Karpas-422 (cell line): ENCODE results near the gene MBTPS1. TPM values are rescaled to one million over a fixed set of nuclear protein-coding genes. Genes with fewer than 3 reads are reported as not detected.

Experiments used
- DNase-seq: peaks from one replicate; pipeline ENCODE4 v3.0.0-alpha.2; 2015
- H2AFZ ChIP-seq: fragments of 200-600 bp; sonication (generic); 2 replicates; pipeline ENCODE4 v1.6.1; 2014; ENCODE audit warnings: antibody characterized with exemption, low read length, mixed read lengths
- H3K27ac ChIP-seq: fragments of 200-600 bp; sonication (generic); 2 replicates; pipeline ENCODE4 v1.5.1; 2014; ENCODE audit warnings: mild to moderate bottlenecking, low read length, moderate library complexity
- H3K27me3 ChIP-seq: fragments of 200-600 bp; sonication (generic); 2 replicates; pipeline ENCODE4 v1.6.1; 2014; ENCODE audit warnings: low read length, mixed read lengths
- H3K36me3 ChIP-seq: fragments of 200-600 bp; sonication (generic); 2 replicates; pipeline ENCODE4 v1.6.1; 2014; ENCODE audit warnings: low read length, mixed read lengths; ENCODE audit not compliant: insufficient read depth
- H3K4me1 ChIP-seq: fragments of 200-600 bp; sonication (generic); 2 replicates; pipeline ENCODE4 v1.6.1; 2014; ENCODE audit warnings: mild to moderate bottlenecking, low read length, mixed read lengths
- H3K4me2 ChIP-seq: fragments of 200-600 bp; sonication (generic); 2 replicates; pipeline ENCODE4 v1.6.1; 2014; ENCODE audit warnings: low read length, low read depth, mild to moderate bottlenecking; ENCODE audit not compliant: poor library complexity, severe bottlenecking
- H3K4me3 ChIP-seq: fragments of 200-600 bp; sonication (generic); 2 replicates; pipeline ENCODE4 v1.5.1; 2014; ENCODE audit warnings: mild to moderate bottlenecking, antibody characterized with exemption, low read length, mixed read lengths
- H3K79me2 ChIP-seq: fragments of 200-600 bp; sonication (generic); 2 replicates; pipeline ENCODE4 v1.6.1; 2014; ENCODE audit warnings: mild to moderate bottlenecking, low read length, mixed read lengths
- H3K9ac ChIP-seq: fragments of 200-600 bp; sonication (generic); 2 replicates; pipeline ENCODE4 v1.6.0; 2014; ENCODE audit warnings: low read length
- H3K9me2 ChIP-seq: fragments of 200-600 bp; sonication (generic), shearing (Covaris generic); replicated peaks from 2 replicates; pipeline ENCODE4 v1.6.0; 2014; ENCODE audit warnings: mild to moderate bottlenecking, low read length, moderate library complexity; ENCODE audit not compliant: insufficient read depth
- H3K9me3 ChIP-seq: fragments of 300-700, 200-600 bp; sonication (generic); 2 replicates; pipeline ENCODE4 v1.6.1; 2014; ENCODE audit warnings: low read length, mixed read lengths
- H4K20me1 ChIP-seq: fragments of 200-600 bp; sonication (generic); 2 replicates; pipeline ENCODE4 v1.6.1; 2014; ENCODE audit warnings: mild to moderate bottlenecking, antibody characterized with exemption, low read length, low read depth; ENCODE audit not compliant: insufficient read depth
- total RNA-seq: library from RNA; depleted of rRNA; stranded (reverse); fragments of >200 nt; shearing (Covaris generic); gene quantifications from 2 replicates; pipeline ENCODE4 v1.2.3, GENCODE V29; 2014; ENCODE audit warnings: low replicate concordance

The MBTPS1 gene
- total RNA-seq, 1 experiment from 2014 or later: 80.9 TPM

DNA sequence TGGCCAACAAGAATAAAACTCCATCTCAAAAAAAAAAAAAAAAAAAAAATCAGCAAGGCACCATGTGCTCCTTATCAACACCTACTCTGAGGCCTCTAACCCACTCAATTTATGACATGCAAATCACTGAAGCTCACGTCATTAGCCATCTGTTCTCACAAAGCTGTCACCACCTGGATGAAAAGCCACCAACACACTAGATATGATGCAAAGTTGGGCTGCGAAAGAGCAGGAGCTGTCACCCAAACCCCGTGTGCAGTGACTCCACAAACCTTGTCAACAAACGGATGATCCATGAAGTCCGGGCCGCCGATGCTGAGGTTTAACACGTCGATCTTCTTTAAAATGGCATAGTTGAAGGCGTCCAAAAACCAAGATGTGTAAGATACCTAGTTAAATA lies 25.3 kb downstream of the MBTPS1 start:
- Histone ChIP-seq H3K9me2 (no peaks in the 10 kb centered on the region), H3K9ac (no peak overlapping the region), H3K9me3 (no peaks in the 10 kb centered on the region), H2AFZ (no peak overlapping the region), H3K79me2 (peaks cover 24% of the 10 kb centered on the region), H3K27ac (peak overlapping the region; percentile 29), H3K36me3 (peaks cover 35% of the 10 kb centered on the region), H3K4me1 (peaks cover 54% of the 10 kb centered on the region), H3K4me2 (no peak overlapping the region), H3K4me3 (no peak overlapping the region), H4K20me1 (no peaks in the 10 kb centered on the region; the same call in 1 of the 2 replicates), H3K27me3 (no peaks in the 10 kb centered on the region)
- DNase-seq: peak; percentile 74

DNA sequence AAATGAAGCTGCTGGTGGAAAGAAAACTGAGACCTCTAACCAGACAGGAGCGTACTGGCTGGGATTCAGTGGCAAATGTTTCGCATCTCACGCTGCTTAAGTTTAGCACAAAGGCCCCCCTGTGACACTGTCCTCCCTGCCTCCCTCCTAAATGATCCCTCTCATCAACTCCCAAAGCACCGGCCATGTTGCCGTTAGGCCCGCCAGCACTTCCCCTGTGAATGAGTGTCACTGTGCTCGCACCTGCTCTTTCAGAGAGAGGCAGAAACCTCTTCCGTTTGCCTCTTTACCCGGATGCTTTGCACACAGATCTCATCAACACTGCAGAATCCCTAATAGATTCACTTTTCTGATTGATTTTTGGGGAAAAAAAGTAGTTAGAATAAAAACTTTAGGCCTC lies 26.5 kb downstream of the MBTPS1 start:
- peaks cover 30% of the 10 kb centered on the region for H3K36me3 ChIP-seq
- no peak overlapping the region for H3K27ac ChIP-seq
- H3K9me2 ChIP-seq: no peaks in the 10 kb centered on the region
- no peak overlapping the region for H2AFZ ChIP-seq
- H3K27me3 ChIP-seq: no peaks in the 10 kb centered on the region
- DNase-seq: no peak
- H3K79me2 ChIP-seq: peaks cover 23% of the 10 kb centered on the region
- H3K9ac ChIP-seq: no peak overlapping the region
- peaks cover 65% of the 10 kb centered on the region for H3K4me1 ChIP-seq
- no peaks in the 10 kb centered on the region for H4K20me1 ChIP-seq
- no peak overlapping the region for H3K4me2 ChIP-seq
- H3K4me3 ChIP-seq: no peak overlapping the region
- H3K9me3 ChIP-seq: no peaks in the 10 kb centered on the region

DNA sequence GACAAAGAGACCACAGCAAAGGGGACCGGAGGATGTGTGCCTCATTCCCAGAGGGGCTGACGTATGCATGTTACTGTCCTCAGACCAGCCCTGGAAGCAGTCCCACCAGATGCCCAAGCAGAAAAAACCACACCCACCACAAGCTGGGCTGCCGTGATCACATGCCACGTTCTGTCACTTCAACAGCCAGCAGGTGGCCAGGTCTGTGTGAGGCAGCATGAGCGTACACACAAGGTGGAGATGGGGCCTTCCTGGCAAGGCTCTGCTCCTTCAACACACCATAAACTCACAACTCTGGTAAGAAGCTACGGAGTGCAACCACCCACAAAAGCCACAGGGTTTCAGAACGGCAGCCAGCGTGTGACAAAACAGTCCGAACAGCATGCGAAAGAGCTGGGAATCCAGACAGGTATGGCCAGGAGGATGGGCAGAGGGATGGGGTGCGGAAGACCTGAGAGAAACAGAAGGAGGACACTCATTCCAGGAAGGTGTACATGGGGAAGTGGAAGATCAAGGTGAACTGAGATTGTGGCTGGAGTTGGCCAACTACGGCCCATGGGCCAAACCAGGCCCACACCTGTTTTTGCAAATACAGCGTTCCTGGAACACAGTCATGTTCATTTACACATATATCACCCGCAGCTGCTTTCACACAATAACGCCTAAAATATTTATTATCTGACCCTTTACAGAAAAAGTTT lies 27.9 kb downstream of the MBTPS1 start:
- Histone ChIP-seq H3K27ac (peak overlapping the region; percentile 82), H3K36me3 (peaks cover 25% of the 10 kb centered on the region), H3K4me3 (no peak overlapping the region), H3K9ac (peak overlapping the region; percentile 16; the same call in 1 of the 2 replicates), H3K4me2 (peak overlapping the region; percentile 46), H2AFZ (no peak overlapping the region), H3K4me1 (peaks cover 68% of the 10 kb centered on the region), H3K27me3 (no peaks in the 10 kb centered on the region), H3K79me2 (peaks cover 19% of the 10 kb centered on the region), H4K20me1 (no peaks in the 10 kb centered on the region), H3K9me3 (no peaks in the 10 kb centered on the region), H3K9me2 (no peaks in the 10 kb centered on the region)
- DNase-seq: peak; percentile 71

DNA sequence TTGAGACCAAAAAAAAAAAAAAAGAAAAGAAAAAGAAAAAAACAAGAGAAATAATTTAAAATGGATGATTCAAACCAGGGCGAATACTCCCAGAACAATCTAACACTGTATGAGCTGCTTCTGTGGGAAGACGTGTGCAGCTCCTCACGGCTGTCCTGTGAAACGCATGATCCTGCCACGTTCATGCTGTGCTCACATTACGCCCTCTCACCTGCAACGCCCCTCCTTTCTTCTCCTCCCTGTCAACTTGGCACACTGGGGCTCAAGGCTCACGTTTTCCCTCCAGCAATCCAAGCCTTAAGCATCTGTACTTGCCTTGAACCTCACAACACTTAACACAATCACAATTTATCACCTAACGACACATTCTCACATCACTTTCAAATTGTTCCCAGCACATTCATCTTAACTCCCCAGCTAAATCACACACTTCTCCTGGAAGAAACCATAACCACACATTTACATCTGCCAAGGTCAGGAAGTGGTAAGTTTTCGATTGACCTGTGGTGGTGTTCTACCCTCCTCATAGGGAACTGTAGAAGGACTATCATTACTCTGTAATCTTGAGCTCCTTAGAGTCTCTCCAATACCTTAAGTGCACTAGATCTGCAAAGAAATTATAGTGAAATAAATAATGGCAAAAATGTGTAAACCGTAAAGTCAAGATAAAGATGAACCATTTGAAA lies 29.1 kb downstream of the MBTPS1 start:
- peaks cover 67% of the 10 kb centered on the region for H3K4me1 ChIP-seq

DNA sequence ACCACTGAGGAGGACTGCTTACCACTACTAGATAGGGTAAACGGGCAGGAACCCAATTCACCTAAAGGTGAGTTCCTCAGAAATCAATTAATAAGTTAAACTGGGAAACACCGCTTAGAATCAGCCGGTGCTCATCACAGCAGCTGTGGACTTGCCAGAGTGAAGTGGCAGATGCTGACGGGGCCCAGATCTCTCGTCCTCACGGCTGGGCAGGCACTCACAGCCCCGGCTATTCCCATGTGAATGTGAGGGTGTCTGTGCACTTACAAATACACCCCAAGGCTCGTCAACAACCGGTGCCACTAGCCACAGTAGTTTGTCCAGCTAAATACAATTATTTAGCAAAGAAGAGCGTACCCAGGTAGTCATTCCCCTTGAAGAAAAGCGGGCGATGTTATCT lies 29.7 kb downstream of the MBTPS1 start:
- DNase-seq: no peak
- Histone ChIP-seq H3K4me3 (peak overlapping the region; percentile 33; the same call in 1 of the 2 replicates), H3K36me3 (peaks cover 26% of the 10 kb centered on the region; the same call in 1 of the 2 replicates), H3K9me3 (no peaks in the 10 kb centered on the region), H2AFZ (no peak overlapping the region), H3K9me2 (no peaks in the 10 kb centered on the region), H3K27me3 (no peaks in the 10 kb centered on the region), H3K79me2 (peaks cover 20% of the 10 kb centered on the region), H3K4me2 (peak overlapping the region; percentile 68), H3K9ac (peak overlapping the region; percentile 55), H3K4me1 (peaks cover 61% of the 10 kb centered on the region), H4K20me1 (no peaks in the 10 kb centered on the region), H3K27ac (peak overlapping the region; percentile 82)

More for the DNA sequence above, 29.1 kb downstream of the MBTPS1 start:
- no peaks in the 10 kb centered on the region for H3K27me3 ChIP-seq
- peak overlapping the region; percentile 40 for H3K9ac ChIP-seq
- peak; percentile 45 for DNase-seq
- H3K4me2 ChIP-seq: peak overlapping the region; percentile 68
- peaks cover 20% of the 10 kb centered on the region for H3K79me2 ChIP-seq
- H3K9me2 ChIP-seq: no peaks in the 10 kb centered on the region
- H3K36me3 ChIP-seq: peaks cover 25% of the 10 kb centered on the region
- H3K4me3 ChIP-seq: 0 out of 2 replicates have a peak overlapping the region, but pooled peaks have one; percentile 1
- H2AFZ ChIP-seq: no peak overlapping the region
- no peaks in the 10 kb centered on the region for H3K9me3 ChIP-seq
- peak overlapping the region; percentile 82 for H3K27ac ChIP-seq
- no peaks in the 10 kb centered on the region for H4K20me1 ChIP-seq

DNA sequence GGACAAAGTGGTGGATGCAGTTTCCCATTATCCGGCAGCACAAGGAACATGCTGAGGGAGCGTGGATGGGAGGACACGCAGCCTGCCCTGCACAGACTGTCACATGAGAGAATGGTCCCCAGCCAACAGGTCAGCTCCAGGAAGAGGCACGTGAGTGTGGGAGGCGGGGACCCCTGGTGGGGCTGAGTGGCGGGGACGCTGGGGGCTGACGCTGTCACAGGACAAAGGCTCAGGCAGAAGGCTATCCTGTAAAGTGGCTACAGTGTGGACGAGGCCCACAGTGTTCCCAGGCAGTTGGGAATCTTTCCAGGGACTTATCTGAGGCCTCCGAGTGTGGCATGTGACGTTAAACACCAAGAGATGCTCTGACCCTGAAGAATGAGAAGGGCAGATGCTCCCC lies 30.4 kb downstream of the MBTPS1 start:
- Histone ChIP-seq H3K27ac (peak overlapping the region; percentile 82), H3K36me3 (peaks cover 32% of the 10 kb centered on the region; the same call in 1 of the 2 replicates)

DNA sequence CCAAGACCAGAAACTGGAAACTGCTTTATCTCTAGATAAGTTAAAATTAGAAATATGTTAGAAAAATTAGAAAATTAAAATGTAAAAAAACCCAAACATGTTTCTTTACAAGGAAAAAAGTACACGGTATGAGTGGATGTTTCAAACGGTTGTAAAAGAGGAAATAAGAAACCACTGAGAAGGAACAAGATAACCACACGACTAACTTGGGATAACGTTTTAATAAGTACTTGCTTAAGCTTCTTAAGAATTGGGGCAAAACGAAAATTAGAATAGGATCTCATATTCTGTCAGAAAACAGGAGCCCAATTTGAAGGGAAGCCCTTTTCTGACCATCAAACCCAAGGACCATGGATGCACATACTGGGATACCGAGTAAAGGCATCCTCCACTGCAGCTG lies 31.0 kb downstream of the MBTPS1 start:
- Histone ChIP-seq H3K9me2 (no peaks in the 10 kb centered on the region), H3K4me1 (peaks cover 53% of the 10 kb centered on the region), H3K9ac (peak overlapping the region; percentile 55), H3K36me3 (peaks cover 32% of the 10 kb centered on the region; the same call in 1 of the 2 replicates), H3K79me2 (peaks cover 22% of the 10 kb centered on the region), H3K4me2 (peak overlapping the region; percentile 68), H3K27ac (peak overlapping the region; percentile 82), H2AFZ (no peak overlapping the region), H4K20me1 (no peaks in the 10 kb centered on the region), H3K4me3 (peak overlapping the region; percentile 33; the same call in 1 of the 2 replicates), H3K27me3 (no peaks in the 10 kb centered on the region), H3K9me3 (no peaks in the 10 kb centered on the region)
- DNase-seq: peak; percentile 63

More for the DNA sequence above, 30.4 kb downstream of the MBTPS1 start:
- Histone ChIP-seq H3K4me1 (peaks cover 54% of the 10 kb centered on the region), H3K9me3 (no peaks in the 10 kb centered on the region), H3K9me2 (no peaks in the 10 kb centered on the region), H3K4me3 (peak overlapping the region; percentile 33; the same call in 1 of the 2 replicates), H3K27me3 (no peaks in the 10 kb centered on the region), H3K4me2 (peak overlapping the region; percentile 68), H3K79me2 (peaks cover 20% of the 10 kb centered on the region), H3K9ac (peak overlapping the region; percentile 55), H2AFZ (no peak overlapping the region), H4K20me1 (no peaks in the 10 kb centered on the region)
- no peak for DNase-seq

DNA sequence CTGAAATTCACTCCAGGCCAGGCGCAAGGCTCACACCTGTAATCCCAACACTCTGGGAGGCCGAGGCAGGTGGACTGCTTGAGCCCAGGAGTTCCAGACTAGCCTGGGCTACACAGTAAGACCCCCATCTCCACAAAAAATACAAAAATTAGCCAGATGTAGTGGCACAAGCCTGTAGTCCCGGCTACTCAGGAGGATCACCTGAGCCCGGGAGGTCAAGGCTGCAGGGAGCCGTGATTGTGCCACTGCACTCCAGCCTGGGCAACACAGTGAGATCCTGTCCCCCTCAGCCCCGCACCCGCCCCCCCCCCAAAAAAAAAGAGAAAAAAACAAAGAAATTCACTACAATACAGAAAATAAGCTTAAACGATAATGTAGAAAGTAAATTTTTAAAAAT lies 31.5 kb downstream of the MBTPS1 start:
- Histone ChIP-seq H2AFZ (no peak overlapping the region), H3K4me2 (no peak overlapping the region), H3K4me1 (peaks cover 53% of the 10 kb centered on the region), H3K79me2 (peaks cover 25% of the 10 kb centered on the region), H3K36me3 (peaks cover 33% of the 10 kb centered on the region; the same call in 1 of the 2 replicates), H3K9ac (no peak overlapping the region), H3K9me3 (no peaks in the 10 kb centered on the region), H3K27ac (peak overlapping the region; percentile 82), H3K9me2 (no peaks in the 10 kb centered on the region), H3K27me3 (no peaks in the 10 kb centered on the region), H3K4me3 (no peak overlapping the region), H4K20me1 (no peaks in the 10 kb centered on the region)
- no peak for DNase-seq
